ENCODE data around the gene C16orf90. TPM values are rescaled to one million over a fixed set of nuclear protein-coding genes. Genes with fewer than 3 reads are reported as not detected.

The C16orf90 gene
- total RNA-seq, 1 donor from 2014 or later: not detected

Other genes with a start within 250 kb of the C16orf90 start
- gene MEFV, start 238.9 kb downstream of the C16orf90 start, total RNA-seq: not detected in 2 replicates
- 25.5 and 27.8 TPM in 2 replicates for gene ZNF263, start 212.0 kb downstream of the C16orf90 start, total RNA-seq
- 2.0 and 3.1 TPM in 2 replicates for gene TIGD7, start 190.1 kb downstream of the C16orf90 start, total RNA-seq
- 26.5 and 27.6 TPM in 2 replicates for gene ZNF75A, start 190.0 kb downstream of the C16orf90 start, total RNA-seq
- not detected in 2 replicates for gene OR2C1, start 139.6 kb downstream of the C16orf90 start, total RNA-seq
- 14.3 and 19.4 TPM in 2 replicates for gene ZSCAN32, start 94.5 kb downstream of the C16orf90 start, total RNA-seq
- 9.9 and 10.6 TPM in 2 replicates for gene ZNF174, start 94.3 kb downstream of the C16orf90 start, total RNA-seq
- gene ZNF597, start 52.0 kb downstream of the C16orf90 start, total RNA-seq: 2.6 TPM in 2 replicates
- 35.4 and 38.3 TPM in 2 replicates for gene NAA60, start 51.8 kb downstream of the C16orf90 start, total RNA-seq
- gene CLUAP1, start 5.5 kb upstream of the C16orf90 start, total RNA-seq: 20.0 and 21.2 TPM in 2 replicates
- gene NLRC3, start 81.9 kb upstream of the C16orf90 start, total RNA-seq: 21.8 and 24.4 TPM in 2 replicates
- gene SLX4, start 116.1 kb upstream of the C16orf90 start, total RNA-seq: 10.3 and 10.8 TPM in 2 replicates
- 10.0 and 12.5 TPM in 2 replicates for gene DNASE1, start 159.2 kb upstream of the C16orf90 start, total RNA-seq
- gene TRAP1, start 222.0 kb upstream of the C16orf90 start, total RNA-seq: 351 and 353 TPM in 2 replicates

Measured in activated T-helper 1 cell treated with anti-CD3 and anti-CD28 coated beads, Interleukin-12 subunit alpha, Interleukin-12 subunit beta, Interleukin-2, Interleukin-4 antibody, amounts not matched to agents 30 ng/mL and 10 ng/mL and 1 ng/mL, durations not matched to agents 14 hours and 24 hours and 36 hours (primary cell).